ENCODE measurements around the gene C1RL. TPM values are rescaled to one million over a fixed set of nuclear protein-coding genes. Genes with fewer than 3 reads are reported as not detected.

The C1RL gene
- total RNA-seq, 1 donor from 2014 or later: 19.2 TPM

GRCh38 chr12:7128681-7129286 lies 19.8 kb upstream of the C1RL start, which contains the start of gene RBP5:
Gene RBP5 (minus strand): TSS chr12:7128889. CDS start chr12:7128775, 114 bp downstream.
- ChIA-PET CTCF (no interaction called here), POLR2A (interaction anchor here (0.6 kb wide), 1 partner anchor 253 kb away, joined by 5 read pairs; no protein-coding TSS in a partner anchor)
- Mint-ChIP-seq H3K27me3 (no peaks in the 10 kb centered on the region), H3K4me3 (peak within 1 kb of the TSS; percentile 93), H3K4me1 (peaks cover 24% of the 10 kb centered on the region), H3K9me3 (no peaks in the 10 kb centered on the region), H3K27ac (peak within 1 kb of the TSS; percentile 80), H3K36me3 (ENCODE audit: low read depth) (peaks cover 6% of the 10 kb centered on the region)
- TF ChIP-seq, protein P1, sequence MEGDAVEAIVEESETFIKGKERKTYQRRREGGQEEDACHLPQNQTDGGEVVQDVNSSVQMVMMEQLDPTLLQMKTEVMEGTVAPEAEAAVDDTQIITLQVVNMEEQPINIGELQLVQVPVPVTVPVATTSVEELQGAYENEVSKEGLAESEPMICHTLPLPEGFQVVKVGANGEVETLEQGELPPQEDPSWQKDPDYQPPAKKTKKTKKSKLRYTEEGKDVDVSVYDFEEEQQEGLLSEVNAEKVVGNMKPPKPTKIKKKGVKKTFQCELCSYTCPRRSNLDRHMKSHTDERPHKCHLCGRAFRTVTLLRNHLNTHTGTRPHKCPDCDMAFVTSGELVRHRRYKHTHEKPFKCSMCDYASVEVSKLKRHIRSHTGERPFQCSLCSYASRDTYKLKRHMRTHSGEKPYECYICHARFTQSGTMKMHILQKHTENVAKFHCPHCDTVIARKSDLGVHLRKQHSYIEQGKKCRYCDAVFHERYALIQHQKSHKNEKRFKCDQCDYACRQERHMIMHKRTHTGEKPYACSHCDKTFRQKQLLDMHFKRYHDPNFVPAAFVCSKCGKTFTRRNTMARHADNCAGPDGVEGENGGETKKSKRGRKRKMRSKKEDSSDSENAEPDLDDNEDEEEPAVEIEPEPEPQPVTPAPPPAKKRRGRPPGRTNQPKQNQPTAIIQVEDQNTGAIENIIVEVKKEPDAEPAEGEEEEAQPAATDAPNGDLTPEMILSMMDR (IDR thresholded peaks at IDR 0.05): no peak
- intact Hi-C loops (cut with micrococcal nuclease): no loop called here
- ATAC-seq (ENCODE audit: low read depth) (no peak), DNase-seq (no peak)

GRCh38 chr12:7127916-7128626 lies 19.1 kb upstream of the C1RL start:
- DNase-seq (no peak), ATAC-seq (ENCODE audit: low read depth) (no peak)
- H3K36me3 Mint-ChIP-seq (ENCODE audit: low read depth): peaks cover 6% of the 10 kb centered on the region
- no peaks in the 10 kb centered on the region for H3K27me3 Mint-ChIP-seq
- intact Hi-C loops (cut with micrococcal nuclease): no loop called here
- ChIA-PET CTCF (no interaction called here), POLR2A (no interaction called here)
- no peaks in the 10 kb centered on the region for H3K9me3 Mint-ChIP-seq
- TF ChIP-seq, protein P1 (IDR thresholded peaks at IDR 0.05): no peak
- peak overlapping the region; percentile 93 for H3K4me3 Mint-ChIP-seq
- H3K27ac Mint-ChIP-seq: no peak overlapping the region
- peaks cover 24% of the 10 kb centered on the region for H3K4me1 Mint-ChIP-seq

DNA sequence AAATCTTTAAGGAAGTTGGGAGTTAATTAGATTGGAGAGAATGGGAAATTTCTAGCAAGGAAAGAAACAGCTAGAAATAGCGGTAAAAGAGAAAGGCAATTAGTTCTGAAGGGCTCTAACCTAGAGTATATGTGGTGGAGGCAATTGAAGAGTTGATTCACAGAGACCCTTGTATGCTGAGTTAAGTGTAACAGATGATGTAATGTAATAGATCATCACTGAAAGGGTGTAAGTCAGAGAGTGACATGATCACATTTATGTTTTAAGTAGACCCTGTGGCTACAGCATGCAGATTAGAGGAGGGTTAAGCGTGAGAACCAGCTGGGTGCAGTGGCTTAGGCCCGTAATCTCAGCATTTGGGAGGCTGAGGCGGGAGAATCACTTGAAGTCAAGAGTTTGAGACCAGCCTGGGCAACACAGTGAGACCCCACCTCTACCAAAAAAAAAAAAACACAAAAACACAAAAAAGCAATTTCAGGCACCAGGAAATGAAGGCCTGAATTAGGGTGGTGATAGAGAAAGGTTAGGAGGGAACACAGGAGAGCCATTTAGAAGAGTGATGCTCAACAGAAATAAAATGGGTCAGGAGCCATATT lies 16.7 kb upstream of the C1RL start:
- ChIA-PET CTCF (interaction anchor here (1.0 kb wide), 1 partner anchor 16 kb away, joined by 3 read pairs; no protein-coding TSS in a partner anchor), POLR2A (no interaction called here)
- Mint-ChIP-seq H3K36me3 (ENCODE audit: low read depth) (peaks cover 5% of the 10 kb centered on the region), H3K9me3 (no peaks in the 10 kb centered on the region), H3K27ac (no peak overlapping the region), H3K27me3 (no peaks in the 10 kb centered on the region), H3K4me1 (peaks cover 14% of the 10 kb centered on the region), H3K4me3 (no peak overlapping the region)
- TF ChIP-seq, protein P1 (IDR thresholded peaks at IDR 0.05): no peak
- intact Hi-C loops (cut with micrococcal nuclease): no loop called here
- no peak for DNase-seq
- ATAC-seq (ENCODE audit: low read depth): no peak

GRCh38 chr12:7123806-7124522 lies 14.9 kb upstream of the C1RL start:
- no peak overlapping the region for H3K4me3 Mint-ChIP-seq
- TF ChIP-seq, protein P1 (IDR thresholded peaks at IDR 0.05): no peak
- CTCF ChIA-PET: no interaction called here

More at GRCh38 chr12:7123806-7124522, 14.9 kb upstream of the C1RL start:
- ATAC-seq (ENCODE audit: low read depth) (no peak), DNase-seq (no peak)
- peaks cover 5% of the 10 kb centered on the region for H3K4me1 Mint-ChIP-seq
- no peaks in the 10 kb centered on the region for H3K9me3 Mint-ChIP-seq
- H3K27ac Mint-ChIP-seq: no peak overlapping the region
- H3K36me3 Mint-ChIP-seq (ENCODE audit: low read depth): no peaks in the 10 kb centered on the region
- intact Hi-C loops (cut with micrococcal nuclease): no loop called here
- no peaks in the 10 kb centered on the region for H3K27me3 Mint-ChIP-seq
- POLR2A ChIA-PET: no interaction called here

Data from activated B cell treated with CpG ODN at 0.5 μM for 24 hours (primary cell).